GM21528 (cell line): ENCODE measurements around the gene PTPRN2.

ENCODE experiments used
- ATAC-seq: cut with Tn5 transposase; IDR thresholded peaks from one replicate; pipeline ENCODE4 v1.9.1; 2021; ENCODE audit warnings: mild to moderate bottlenecking, moderate library complexity; ENCODE audit not compliant: unreplicated experiment, low FRiP score

Gene PTPRN2

GRCh38 chr7:157547611-157548010 is 1040.0 kb downstream of the PTPRN2 start:
- ATAC-seq, result no peak

GRCh38 chr7:157547102-157547501 is 1040.5 kb downstream of the PTPRN2 start:
- ATAC-seq, result no peak

- ATAC-seq, result no peak
Measured at GRCh38 chr7:157545681-157546060, 1042.0 kb downstream of the PTPRN2 start.

- no peak for ATAC-seq
Measured at GRCh38 chr7:157544980-157545680, 1042.5 kb downstream of the PTPRN2 start.

GRCh38 chr7:157544226-157544625 is 1043.4 kb downstream of the PTPRN2 start:
- no peak for ATAC-seq

GRCh38 chr7:157543791-157544190 is 1043.8 kb downstream of the PTPRN2 start:
- no peak for ATAC-seq

GRCh38 chr7:157543276-157543675 is 1044.3 kb downstream of the PTPRN2 start:
- no peak for ATAC-seq

- no peak for ATAC-seq
Measured at GRCh38 chr7:157542068-157543021, 1045.3 kb downstream of the PTPRN2 start.

- ATAC-seq, result no peak
Measured at GRCh38 chr7:157541295-157542067, 1046.1 kb downstream of the PTPRN2 start.

GRCh38 chr7:157540606-157541294 is 1046.9 kb downstream of the PTPRN2 start:
- no peak for ATAC-seq

- no peak for ATAC-seq
Measured at GRCh38 chr7:157540020-157540419, 1047.6 kb downstream of the PTPRN2 start.

GRCh38 chr7:157539521-157539920 is 1048.1 kb downstream of the PTPRN2 start:
- ATAC-seq, result no peak

GRCh38 chr7:157538735-157539134 is 1048.9 kb downstream of the PTPRN2 start:
- no peak for ATAC-seq

- no peak for ATAC-seq
Measured at GRCh38 chr7:157538321-157538720, 1049.3 kb downstream of the PTPRN2 start.

GRCh38 chr7:157537056-157537455 is 1050.6 kb downstream of the PTPRN2 start:
- ATAC-seq, result no peak

- no peak for ATAC-seq
Measured at GRCh38 chr7:157532068-157532467, 1055.6 kb downstream of the PTPRN2 start.

GRCh38 chr7:157529768-157530560 is 1057.7 kb downstream of the PTPRN2 start:
- no peak for ATAC-seq

- no peak for ATAC-seq
Measured at GRCh38 chr7:157528785-157529341, 1058.8 kb downstream of the PTPRN2 start.

- no peak for ATAC-seq
Measured at GRCh38 chr7:157527686-157528085, 1059.9 kb downstream of the PTPRN2 start.
